ENCODE measurements around the gene TMEM33. TPM values are rescaled to one million over a fixed set of nuclear protein-coding genes. Genes with fewer than 3 reads are reported as not detected.

Gene TMEM33
- total and polyA plus RNA-seq, 2 of the 8 experiments (the other 6 are each of a cell fraction or from before 2014, with no cell fraction given): 72.5 to 94.4 TPM

- Histone ChIP-seq H2BK5ac (ENCODE audit: low read depth, low read length) (peak within 1 kb of the TSS; percentile 86), H3K79me1 (ENCODE audit: low read depth, low read length) (peaks cover 3% of the 10 kb centered on the region; the same call in 1 of the 2 replicates), H2BK12ac (ENCODE audit: low read depth, low read length) (peak within 1 kb of the TSS; percentile 12; the same call in 1 of the 2 replicates), H3K18ac (ENCODE audit: extremely low read depth, low read length) (no peak within 1 kb of the TSS; the same call in 1 of the 2 replicates), H3K79me2 (ENCODE audit: control insufficient read depth in 1 of 2, insufficient read depth in 2 of 2, low read length in 2 of 2) (peaks cover 3 to 51% of the 10 kb centered on the region in 2 experiments), H3K9me3 (ENCODE audit: insufficient read depth in 2 of 2, low read depth in 1 of 2, low read length in 1 of 2) (no peaks in the 10 kb centered on the region), H3K23ac (ENCODE audit: insufficient read length) (no peak within 1 kb of the TSS), H4K8ac (ENCODE audit: extremely low read depth, insufficient read depth, low read length) (peak within 1 kb of the TSS; percentile 94), H3K27me3 (replicated peaks in 1 of 4; ENCODE audit: control insufficient read depth in 3 of 4, extremely low read depth in 1 of 4, insufficient read depth in 3 of 4, low read length in 3 of 4) (no peaks in the 10 kb centered on the region), H3K4me3 (ENCODE audit: extremely low read depth in 1 of 4, insufficient read depth in 2 of 4, low read depth in 3 of 4, low read length in 4 of 4) (peak within 1 kb of the TSS; percentile 64 to 96 (median 95)), H3K14ac (ENCODE audit: insufficient read length) (no peak within 1 kb of the TSS), H2BK15ac (ENCODE audit: low read length) (no peak within 1 kb of the TSS; the same call in 1 of the 2 replicates), H3K56ac (replicated peaks; ENCODE audit: insufficient read length, low read depth, low read length) (no peak within 1 kb of the TSS), H3K27ac (ENCODE audit: low read depth, low read length) (peak within 1 kb of the TSS; percentile 84), H4K91ac (replicated peaks; ENCODE audit: insufficient read length, low read length) (no peak within 1 kb of the TSS), H2AK5ac (ENCODE audit: low read depth, low read length) (no peak within 1 kb of the TSS), H2BK120ac (replicated peaks; ENCODE audit: low read depth, low read length) (no peak within 1 kb of the TSS), H3K4ac (replicated peaks; ENCODE audit: insufficient read length, low read depth, low read length) (no peak within 1 kb of the TSS), H4K20me1 (replicated peaks in 1 of 2; ENCODE audit: control insufficient read depth in 1 of 2, insufficient read depth in 2 of 2, low read length in 2 of 2) (no peaks in the 10 kb centered on the region), H3K9ac (replicated peaks in 1 of 4; ENCODE audit: extremely low read depth in 1 of 4, low read depth in 3 of 4, low read length in 3 of 4) (peak within 1 kb of the TSS; percentile 83 to 98 (median 88)), H2AFZ (ENCODE audit: low read length) (peak within 1 kb of the TSS; percentile 60), H3K4me1 (replicated peaks in 1 of 4; ENCODE audit: control insufficient read depth in 3 of 4, insufficient read depth in 4 of 4, low read length in 3 of 4) (peaks cover 2 to 11% (median 5%) of the 10 kb centered on the region in 4 experiments; a peak in 6 of 7 replicates), H3K4me2 (ENCODE audit: insufficient read depth in 1 of 2, low read depth in 2 of 2, low read length in 2 of 2) (peak within 1 kb of the TSS; percentile 86 to 90), H3K23me2 (ENCODE audit: low read depth, low read length) (peaks cover 9% of the 10 kb centered on the region), H3K36me3 (ENCODE audit: control insufficient read depth in 2 of 4, insufficient read depth in 4 of 4, low read length in 3 of 4) (no peaks in the 10 kb centered on the region), H4K5ac (ENCODE audit: insufficient read length, low read depth, low read length) (peak within 1 kb of the TSS; percentile 67), H2BK20ac (ENCODE audit: low read length) (no peak within 1 kb of the TSS)
- peak; percentile 60 to 93 for DNase-seq (ENCODE audit: low read depth in 1 of 2, low spot score in 2 of 2)
- POLR2A ChIA-PET (ENCODE audit: partially characterized antibody): interaction anchor here (0.6 to 1.6 kb wide), 7 partner anchors 11 to 161 kb away, joined by 3 to 5 read pairs (median 4); no protein-coding TSS in a partner anchor
- CTCF ChIA-PET (ENCODE audit: partially characterized antibody): interaction anchor here (0.6 to 1.5 kb wide), 6 partner anchors 15 to 287 kb away, joined by 3 read pairs; no protein-coding TSS in a partner anchor
- FAIRE-seq: peak; percentile 95
- WGBS, 2 experiments (ENCODE audit: extremely low coverage in 1 of 2, insufficient coverage in 1 of 2, insufficient read length in 1 of 2, insufficient replicate concordance in 2 of 2, low coverage in 1 of 2, low lambda C conversion rate in 2 of 2, missing lambda C conversion rate in 1 of 2): 2% methylated on average over 63 of the region's 64 CpGs; no CpG with 5 or more reads in 1 of the 2 experiments
- TF ChIP-seq, protein P1, sequence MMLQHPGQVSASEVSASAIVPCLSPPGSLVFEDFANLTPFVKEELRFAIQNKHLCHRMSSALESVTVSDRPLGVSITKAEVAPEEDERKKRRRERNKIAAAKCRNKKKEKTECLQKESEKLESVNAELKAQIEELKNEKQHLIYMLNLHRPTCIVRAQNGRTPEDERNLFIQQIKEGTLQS (IDR thresholded peaks at IDR 0.05; ENCODE audit: insufficient read depth, low read depth, low read length): no peak
- TF ChIP-seq SP4 (IDR thresholded peaks at IDR 0.05; ENCODE audit: low read length) (no peak), ASH2L (IDR thresholded peaks at IDR 0.05; ENCODE audit: low read length) (peak; percentile 67), EZH2 (IDR thresholded peaks at IDR 0.05; ENCODE audit: low read depth, low read length, severe bottlenecking) (no peak), EP300 (IDR thresholded peaks at IDR 0.05; ENCODE audit: borderline replicate concordance in 1 of 2, low read depth in 2 of 2, low read length in 2 of 2) (no peak), CEBPB (IDR thresholded peaks at IDR 0.05; ENCODE audit: low read depth, low read length) (no peak), RBBP5 (IDR thresholded peaks at IDR 0.05; ENCODE audit: borderline replicate concordance, low read depth, low read length) (peak; percentile 96), BCL11A (IDR thresholded peaks at IDR 0.05; ENCODE audit: low read depth in 2 of 2, low read length in 2 of 2) (no peak), POLR2AphosphoS5 (IDR thresholded peaks at IDR 0.05; ENCODE audit: low read depth, low read length) (peak; percentile 97)
Measured at GRCh38 chr4:41990365-41991111, 55.3 kb downstream of the TMEM33 start, which contains the start of gene SLC30A9. Gene SLC30A9, plus strand, starts transcription at chr4:41990530. Its CDS starts 122 bp downstream, at chr4:41990652.

All from H1 (cell line).